ENCODE measurements around the gene SH2D6.
A peak's percentile ranks its signal among the peaks of the same experiment; 100 is the strongest.
"Not testable (repeated sequence)": the region's sequence is repeated elsewhere in the genome, so short reads cannot be mapped to it uniquely, and the experiment has no call there.

The SH2D6 gene

DNA sequence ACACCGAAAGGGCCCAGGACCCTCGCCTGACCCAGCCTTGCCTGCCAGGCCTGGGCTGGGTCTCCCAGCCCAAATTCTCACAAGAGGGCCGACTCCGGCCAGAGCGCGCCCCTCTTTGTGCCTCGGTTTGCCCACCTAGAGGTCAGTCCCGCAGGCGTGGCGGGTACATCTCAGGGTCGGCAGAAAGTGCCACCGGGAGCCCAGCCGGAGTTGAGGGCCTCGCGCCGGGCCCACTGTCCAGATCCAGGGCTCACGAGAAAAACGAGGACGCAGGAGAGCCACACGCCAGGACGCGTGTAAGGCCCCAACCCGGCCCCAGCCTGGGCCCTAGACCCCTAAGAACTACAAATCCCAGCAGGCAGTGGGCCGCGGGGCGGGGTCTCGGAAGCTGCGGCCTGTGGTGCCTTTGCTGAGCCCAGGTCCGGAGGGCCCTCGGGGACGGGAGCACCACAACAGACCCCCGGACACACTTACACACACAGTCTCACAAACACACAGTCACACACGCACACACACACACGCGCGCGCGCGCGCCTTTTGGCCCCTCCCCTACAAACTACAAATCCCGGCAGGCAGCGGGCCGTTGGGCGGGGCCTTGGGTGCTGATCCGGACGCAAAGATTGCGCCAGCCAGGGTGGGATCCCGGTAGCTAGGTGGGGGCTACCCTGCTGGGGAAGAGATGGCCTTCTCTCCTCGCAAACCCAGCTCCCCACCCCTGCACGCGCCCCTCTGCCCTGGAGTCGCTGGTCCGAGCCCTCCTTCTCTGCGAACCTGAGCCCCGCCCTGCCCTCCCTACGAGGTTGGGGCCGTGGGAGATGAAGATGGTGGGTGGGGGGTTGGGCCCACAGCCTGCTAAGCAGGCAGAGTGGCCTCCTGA is at the start of gene SH2D6:
TSS of gene SH2D6 (plus strand) at position 583 of the 877 bp plus-strand sequence. CDS start 10,752 bp downstream, outside the sequence.
- DNase-seq = peak; percentile 73

DNA sequence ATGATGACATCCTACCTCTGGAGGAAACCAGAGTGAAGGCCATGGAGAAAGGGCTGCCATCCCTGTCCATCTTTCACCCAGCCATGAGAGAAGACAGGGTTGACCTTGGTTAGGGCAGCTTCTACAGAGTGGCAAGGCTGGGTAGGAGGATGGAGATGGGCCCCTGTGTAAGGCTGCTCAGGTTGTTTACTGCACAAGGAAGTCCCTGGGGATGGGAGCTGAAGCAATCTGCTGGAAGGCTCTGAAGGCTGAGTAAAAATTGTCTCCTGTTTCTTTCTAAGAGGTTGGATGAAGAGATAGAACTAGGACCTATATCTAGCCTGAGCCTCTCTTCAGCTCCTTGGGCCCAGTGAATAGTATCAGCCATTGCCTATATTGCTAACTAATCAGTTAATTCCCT is 49.6 kb upstream of the SH2D6 start:
- no peak for DNase-seq

DNA sequence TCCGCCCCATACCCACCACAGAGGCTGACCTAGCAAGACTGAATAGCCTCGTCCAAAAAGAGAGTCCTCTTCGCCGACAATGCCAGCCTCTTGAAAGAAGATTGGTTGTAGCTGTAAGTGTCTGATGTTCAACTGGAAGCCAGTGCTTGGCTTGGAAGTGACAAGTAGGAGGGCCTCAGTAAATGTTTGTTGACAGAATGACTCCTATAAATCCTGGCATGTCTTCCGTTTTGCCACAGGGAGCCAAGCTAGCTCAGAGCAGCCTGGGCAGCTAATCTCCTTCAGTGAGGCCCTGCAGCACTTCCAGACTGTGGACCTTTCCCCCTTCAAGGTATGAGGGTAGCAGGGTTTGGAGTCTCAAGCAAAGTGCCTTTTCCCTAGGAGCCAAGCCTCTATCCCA is 49.0 kb upstream of the SH2D6 start:
- no peak for DNase-seq

DNA sequence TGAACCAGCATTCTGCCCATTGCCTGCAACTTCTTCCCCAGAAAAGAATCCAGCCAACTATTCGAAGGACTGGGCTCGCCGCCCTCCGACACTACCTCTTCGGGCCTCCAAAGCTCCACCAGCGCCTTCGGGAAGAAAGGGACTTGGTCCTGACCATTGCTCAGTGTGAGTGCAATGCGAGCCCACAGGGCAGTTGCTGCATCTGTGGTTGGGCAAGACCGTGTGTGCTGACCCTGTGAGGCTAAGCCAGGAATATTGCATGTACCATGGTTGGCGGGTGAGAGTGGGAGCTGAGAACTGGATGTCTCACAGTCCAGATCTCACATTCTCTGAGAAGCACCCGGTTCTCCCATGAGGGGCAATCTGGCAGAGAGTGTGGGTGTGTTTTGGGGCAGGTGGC is 47.5 kb upstream of the SH2D6 start:
- no peak for DNase-seq

DNA sequence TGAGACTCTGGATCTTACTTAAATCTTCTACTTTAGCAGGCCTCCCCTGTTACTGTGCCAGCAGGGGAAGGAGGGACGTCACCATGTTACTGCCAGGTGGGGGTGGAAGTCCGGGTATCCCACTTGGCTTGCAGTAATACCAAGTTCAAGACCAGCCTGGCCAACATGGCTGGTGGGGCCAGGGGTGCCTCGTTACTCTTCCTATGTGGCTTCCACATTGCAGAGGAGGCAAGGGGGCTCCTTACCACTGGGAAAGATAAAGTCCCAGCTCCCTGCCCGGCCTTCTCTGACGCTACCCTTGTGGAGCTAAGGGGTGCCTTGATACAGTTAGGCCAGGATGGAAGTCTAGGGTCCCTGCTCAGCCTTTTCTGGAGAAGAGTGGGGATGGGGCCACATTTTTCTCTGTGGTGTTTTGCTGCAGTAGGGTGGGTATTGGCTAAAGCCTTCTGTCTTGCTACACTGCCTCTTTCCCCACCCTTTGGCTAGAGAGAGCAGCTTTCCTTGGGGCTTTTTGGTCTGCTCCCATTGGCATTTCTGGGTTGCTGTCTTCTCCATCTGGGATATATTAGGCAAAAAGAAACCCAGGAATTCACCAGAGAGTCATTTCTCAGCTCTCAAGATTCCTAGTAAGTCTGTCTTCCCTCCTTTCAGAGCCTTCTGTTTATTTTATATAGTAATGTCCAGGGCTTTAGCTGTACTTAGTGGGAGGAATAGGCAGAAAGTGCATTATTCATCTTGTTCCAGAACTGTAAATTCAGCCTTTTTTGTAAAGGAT is 42.0 kb upstream of the SH2D6 start:
- DNase-seq = no peak

DNA sequence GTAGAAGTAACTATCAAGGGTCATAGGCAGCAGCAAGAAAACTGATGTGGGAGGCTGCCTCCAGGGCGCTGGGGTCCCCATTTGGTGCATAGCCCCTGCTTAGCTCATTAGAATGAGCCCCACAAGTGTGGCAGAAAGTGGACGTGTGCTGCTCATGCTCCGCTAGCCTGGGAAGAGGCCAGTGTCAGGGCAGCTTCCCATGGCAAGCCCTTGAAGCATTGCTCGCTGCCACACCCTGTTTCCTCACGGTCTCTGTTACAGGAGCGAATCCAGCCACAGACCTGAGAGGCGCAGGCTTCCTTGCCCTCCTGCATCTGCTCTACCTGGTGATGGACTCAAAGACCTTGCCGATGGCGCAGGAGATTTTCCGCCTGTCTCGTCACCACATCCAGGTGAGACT is 41.4 kb upstream of the SH2D6 start:
- DNase-seq = no peak

DNA sequence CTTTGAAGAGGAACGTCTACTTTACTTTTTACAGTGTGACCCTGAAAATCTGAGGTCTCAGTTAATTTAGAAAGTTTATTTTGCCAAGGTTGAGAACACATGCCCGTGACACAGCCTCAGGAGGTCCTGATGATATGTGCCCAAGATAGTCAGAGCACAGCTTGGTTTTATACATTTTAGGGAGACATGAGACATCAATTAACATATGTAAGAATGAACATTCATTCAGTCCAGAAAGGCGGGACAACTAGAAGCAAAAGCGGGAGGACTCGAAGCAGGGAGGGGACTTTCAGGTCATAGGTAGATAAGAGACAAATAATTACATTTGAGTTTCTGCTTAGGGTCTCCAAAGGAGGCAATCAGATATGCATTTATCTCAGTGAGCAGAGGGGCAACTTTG is 40.3 kb upstream of the SH2D6 start:
- no peak for DNase-seq

DNA sequence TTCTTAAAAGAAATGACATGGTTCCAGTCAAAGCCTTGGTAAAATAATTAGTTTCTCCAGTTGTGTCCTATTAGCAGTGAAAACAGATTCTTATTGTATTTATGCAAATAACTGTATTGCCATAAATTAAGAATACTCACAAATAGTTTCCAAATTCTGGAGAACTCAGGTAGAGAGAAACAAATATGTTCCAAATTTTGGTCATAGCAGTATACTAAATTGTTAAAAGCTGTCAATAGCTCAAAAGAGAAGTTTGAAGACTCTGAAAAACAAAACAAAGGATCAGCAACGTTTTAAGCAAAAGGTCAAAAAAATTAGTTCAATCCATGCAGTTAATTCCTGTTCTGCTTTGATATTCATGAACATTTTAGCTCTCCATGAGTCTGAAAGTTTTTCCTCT is 38.5 kb upstream of the SH2D6 start:
- DNase-seq = no peak

DNA sequence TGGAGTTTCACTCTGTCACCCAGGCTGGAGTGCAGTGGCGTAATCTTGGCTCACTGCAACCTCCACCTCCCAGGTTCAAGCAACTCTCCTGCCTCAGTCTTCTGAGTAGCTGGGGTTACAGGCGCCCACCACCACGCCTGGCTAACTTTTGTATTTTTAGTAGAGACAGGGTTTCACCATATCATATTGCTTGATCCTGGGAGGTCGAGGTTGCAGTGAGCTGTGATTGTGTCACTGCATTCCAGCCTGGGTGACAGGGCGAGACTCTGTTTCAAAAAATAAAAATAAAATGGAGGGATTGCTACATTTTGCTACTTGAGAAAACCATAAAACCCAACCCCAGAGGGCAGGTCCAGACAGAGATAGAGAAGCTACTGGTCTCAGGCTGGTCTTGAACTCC is 35.4 kb upstream of the SH2D6 start:
- DNase-seq = not testable (repeated sequence)

DNA sequence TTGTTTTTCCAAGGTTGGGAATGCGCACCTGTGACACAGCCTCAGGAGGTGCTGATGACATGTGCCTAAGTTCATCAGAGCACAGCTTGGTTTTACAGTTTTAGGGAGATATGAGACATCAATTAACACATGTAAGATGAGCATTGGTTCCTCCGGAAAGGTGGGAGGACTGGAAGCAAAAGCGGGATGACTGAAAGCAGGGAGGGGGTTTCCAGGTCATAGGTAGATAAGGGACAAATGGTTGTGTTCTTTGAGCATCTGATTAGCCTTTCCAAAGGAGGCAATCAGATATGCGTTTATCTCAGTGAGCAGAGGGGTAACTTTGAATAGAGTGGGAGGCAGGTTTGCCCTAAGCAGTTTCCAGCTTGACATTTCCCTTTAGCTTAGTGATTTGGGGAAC is 34.7 kb upstream of the SH2D6 start:
- no peak for DNase-seq

DNA sequence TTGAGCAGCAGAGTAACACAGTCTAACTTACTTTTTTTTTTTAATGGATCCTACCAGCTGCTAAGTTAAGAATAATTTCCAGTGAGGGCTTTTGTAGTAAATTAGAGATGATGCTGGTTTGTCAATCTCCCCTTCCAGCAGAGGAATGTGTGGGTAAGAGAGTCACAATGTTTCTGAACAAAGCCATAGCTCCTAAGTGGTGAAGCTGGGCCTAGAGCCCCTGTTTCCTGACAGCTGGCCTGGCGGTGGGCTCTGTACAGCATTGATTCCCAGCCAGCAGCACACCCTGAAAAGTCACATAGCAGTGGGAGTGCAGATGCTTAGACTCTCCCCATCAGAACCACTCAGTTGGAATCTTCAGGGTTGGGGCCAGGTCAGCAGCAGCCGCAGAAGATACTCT is 32.8 kb upstream of the SH2D6 start:
- DNase-seq = no peak

DNA sequence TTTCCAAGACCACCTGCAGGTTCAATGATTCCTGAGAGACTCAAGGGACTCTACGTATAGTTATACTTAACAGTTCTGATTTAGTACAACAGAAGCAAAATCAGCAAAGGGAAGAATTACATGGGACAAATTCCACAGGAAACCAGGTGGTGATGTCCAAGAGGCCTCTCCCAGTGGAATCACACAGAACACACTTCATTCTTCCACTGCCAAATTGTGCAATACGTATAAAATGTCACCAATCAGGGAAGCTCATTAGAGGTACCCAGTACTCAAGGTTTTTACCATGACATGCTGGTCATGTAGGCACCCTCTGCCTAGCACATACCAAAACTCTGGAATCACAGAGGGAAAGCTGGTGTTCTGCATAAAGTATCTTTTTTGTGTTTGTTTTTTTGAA is 30.8 kb upstream of the SH2D6 start:
- no peak for DNase-seq

DNA sequence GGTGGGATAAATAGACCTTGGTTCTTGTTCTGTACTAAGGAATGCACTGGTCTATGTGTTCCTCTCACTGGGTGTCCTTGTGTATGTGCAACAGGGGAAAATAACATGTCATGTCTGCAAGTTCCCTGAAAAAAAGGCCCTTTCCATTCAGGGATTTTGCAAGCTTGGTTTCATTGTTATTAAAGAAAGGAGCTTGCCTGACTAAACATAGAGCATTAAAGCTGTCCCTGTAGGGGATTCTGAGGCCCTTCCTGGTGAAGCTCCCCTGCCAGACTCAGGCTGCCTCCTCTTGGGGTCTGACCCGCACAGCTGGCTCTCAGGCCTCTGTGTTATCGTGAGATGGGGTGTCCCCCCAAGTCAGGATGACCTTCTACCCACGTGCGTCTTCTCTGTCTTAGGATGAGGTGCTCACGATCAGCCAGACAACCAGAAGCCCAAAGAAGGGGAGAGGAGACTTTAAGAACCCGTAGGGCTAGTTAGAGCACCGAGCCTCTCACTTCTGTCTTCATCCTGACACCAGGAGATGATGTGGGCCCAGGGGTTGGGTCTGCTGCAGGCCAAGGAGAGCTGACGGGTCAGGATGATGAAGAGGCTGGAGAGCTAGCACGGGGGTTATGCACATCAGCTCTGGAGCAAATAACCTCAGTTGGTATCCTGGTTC is 29.5 kb upstream of the SH2D6 start:
- no peak for DNase-seq

DNA sequence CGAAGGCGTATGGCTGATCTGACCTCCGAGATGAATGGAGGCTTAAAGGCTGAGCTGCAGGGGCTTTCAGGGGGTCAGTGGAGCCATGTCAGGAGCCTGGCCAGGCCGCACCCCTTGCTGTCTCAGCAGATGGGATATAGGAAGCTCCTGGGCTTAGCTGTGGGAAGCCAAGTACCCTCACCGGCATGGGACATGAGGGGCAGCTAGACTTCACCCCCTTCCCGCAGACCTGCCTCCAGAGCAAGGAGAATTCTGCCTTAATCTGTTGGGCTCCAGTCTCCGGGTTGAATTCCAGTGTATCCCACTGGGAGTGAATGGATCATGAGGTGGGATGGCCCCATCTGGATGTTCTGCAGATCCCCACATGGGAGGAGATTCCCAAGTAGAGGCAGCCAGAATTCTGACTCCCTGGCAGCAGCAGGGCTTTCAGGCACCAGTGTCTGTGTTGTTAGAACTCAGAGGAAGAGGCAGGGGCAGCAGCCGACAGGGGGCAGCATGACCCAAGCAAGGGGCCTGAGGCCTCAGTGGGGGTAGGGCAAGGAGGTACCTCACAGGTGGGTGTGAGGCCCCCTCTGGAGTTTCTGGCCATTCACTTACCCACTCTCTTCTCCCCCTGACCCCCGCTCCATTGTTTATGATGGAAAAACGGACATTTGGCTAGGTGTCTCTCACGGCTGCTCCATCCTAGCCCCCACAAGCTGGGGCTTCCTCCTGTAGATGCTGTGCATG is 27.4 kb upstream of the SH2D6 start:
- no peak for DNase-seq

DNA sequence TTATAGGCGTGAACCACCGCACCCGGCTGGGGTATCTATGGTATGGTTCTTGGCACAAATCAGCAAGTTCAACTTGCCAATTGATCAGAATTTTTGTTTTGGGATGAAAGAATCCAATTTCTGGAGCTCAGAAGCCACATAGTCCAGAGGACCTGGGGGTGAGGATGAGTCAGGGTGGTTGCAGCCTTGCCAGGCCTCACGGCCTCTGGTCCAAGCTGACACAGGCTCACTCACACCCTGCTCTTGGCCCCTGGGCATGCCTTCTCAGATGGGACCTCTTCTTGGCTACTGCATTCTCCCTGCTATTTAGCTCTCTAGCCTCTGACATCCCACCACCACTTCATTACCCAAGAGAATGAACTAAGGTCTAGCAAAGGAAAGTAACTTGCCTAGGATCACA is 24.7 kb upstream of the SH2D6 start:
- no peak for DNase-seq

DNA sequence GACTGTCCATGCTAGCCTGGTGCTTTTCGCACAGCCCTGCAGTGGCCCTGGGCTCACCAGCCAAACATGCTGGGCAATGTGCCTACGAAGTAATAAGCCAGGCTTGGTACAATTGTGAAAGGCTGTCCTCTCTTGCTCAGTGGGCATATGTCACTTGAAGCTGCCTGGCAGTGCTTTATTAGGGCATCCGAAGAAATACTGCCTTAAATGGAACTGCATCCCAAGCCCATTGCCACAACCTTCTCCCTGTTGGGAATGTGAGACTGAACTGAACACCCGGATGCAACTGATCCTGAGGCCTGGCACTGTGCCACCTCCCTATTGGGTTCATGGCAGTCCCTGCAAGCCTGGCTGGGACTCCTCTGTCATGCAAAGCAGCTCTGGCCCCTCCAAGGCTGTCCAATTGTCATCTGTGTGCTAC is 24.2 kb upstream of the SH2D6 start:
- DNase-seq = no peak

DNA sequence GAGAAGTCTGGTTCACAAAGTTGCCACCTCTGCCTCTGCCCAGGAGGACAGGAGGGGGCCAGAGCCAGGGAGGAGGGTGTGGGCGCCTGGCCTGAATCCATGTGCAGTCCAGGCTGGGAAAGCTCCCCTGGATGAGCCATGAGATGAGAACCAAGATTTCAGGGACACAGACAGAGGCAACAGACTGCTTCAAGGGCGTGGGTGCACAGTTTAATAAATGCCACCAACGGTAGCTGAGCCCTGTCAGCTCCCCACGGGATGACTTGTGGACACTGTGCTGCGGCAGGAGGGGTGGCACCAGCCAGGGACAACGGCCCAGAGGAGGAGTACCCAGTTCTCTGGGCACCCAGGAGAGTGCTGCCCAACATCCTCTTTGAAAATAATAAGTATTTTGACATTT is 23.5 kb upstream of the SH2D6 start:
- no peak for DNase-seq

DNA sequence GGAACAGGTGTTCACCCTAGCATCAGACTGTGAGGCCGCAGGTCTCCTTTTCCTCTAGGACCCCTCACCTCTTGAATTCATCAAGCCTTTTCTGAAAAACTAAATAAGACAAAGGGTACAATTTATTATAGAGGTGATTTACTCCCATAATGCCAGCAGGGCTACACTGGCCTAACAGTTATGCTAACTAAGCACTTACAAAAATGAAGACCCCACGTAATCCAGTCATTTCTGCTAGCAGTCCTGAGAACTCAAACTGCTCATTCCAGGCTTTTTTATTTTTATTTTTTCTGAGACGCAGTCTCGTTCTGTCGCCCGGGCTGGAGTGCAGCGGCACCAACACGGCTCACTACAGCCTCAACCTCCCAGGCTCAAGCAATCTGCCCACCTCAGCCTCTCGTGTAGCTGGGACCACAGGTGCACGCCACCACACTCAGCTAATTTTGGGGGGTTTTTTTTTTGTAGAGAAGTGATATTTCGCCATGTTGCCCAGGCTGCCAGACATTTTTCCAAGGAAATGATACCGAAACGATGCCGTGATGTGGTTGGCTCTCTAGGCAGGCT is 22.5 kb upstream of the SH2D6 start:
- no peak for DNase-seq

DNA sequence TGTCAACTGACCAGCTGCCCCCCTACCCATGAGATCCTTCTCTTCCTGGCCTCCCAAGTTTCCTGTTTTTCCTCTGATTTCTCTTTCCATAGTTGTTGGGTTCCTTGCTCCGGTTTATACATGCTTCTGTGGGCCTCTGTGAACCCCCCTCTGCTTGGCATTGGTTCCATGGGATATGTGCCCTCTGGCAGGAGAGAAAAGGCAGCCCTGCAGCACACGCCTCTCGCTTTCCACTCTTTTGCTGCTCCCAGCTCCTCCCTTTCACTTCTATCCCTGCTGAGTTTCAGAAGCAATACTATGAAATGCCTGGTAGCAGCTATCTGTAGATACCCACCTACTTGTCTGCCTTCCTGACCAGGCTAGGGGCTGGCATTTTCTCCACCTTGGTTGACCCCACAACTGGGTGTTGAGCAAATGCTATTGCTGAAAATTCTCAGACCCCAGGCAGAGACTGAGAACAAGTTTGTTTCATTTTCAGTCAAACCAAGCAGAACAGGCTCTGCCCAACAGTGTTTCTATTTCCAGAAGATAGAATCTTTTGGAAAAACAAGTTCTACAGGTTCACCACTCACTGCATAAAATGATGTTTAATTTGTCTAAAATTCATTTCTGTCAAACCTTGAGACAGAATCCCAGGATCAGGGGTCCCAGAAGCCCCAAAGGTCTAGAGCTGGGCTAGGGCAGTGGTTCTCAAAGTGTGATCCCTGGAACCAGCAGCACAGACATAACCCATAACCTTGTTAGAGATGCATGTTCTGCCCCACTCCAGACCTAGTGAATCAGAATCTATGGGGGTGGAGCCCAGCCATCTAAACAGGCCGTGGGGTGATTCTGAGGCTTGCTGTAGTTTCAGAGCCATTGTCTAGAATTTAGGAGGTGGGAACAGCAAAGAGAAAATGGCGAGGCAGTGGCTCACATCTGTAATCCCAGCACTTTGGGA is 21.7 kb upstream of the SH2D6 start:
- DNase-seq = no peak

DNA sequence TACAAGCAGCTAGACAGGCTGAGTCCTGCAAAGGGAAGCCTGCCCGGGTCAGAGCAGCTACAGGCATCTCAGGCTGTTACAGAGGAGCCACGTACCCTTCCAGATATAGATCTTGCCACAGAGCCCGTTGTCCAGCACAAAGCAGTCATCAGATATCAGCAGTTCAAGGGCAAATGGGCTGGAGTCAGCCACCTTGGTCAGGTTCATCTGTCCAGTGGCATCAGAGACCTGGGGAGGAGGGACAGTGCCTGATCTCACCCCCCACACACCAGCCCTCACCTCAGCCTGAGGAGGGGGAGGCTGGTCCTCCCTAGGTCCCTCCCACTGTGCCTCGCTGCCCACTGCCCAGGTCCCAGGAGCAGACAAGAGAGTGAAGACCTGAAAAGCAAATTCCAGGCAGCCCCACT is 20.6 kb upstream of the SH2D6 start:
- DNase-seq = no peak

DNA sequence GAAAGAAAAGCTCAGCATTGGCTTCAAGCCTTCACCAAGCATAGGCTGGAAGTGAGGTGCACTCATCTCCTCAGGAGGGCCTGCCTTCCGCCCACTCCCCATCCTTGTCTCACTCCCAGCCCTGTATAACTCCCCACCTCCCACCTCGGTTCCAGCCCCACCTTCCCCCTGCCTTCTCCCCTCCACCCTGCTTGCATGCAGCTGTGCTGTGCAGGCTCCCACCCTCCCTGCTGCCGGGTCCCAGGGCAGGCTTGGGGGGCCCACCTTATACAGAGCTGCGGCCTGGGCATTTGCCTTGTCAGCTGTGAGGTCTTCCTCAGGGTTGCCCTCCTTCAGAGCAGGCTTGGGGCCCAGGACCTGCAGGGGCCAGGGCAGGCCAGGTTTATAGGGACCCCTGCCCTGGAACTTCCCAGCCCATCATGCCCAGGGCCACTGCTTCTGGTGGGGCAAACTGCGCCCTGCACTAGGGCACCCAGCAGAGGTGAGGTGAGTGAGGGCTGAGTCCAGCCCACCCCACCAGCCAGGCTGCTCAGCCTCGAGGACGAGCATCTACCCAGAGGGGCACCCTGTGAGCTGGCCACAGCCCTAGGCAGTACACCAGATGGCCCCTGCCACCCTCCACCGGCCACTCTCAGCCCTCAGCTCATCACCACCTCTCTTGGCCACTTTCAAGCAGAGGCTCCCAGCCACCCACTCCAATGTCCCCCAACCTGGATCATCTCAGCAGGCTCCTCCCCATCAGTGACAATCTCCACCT is 19.9 kb upstream of the SH2D6 start:
- no peak for DNase-seq
